GM12878 (cell line): ENCODE measurements around the gene EXOC4.

ENCODE experiments used
- CTCF ChIP-seq, 3 experiments: IDR thresholded peaks in 2 of 3; conservative IDR thresholded peaks in 1 of 3; 2 replicates each; pipeline ENCODE4 v1.5.1; 2011; ENCODE audit warnings: low read depth in 3 of 3, low read length in 3 of 3, mild to moderate bottlenecking in 3 of 3, control low read depth in 2 of 3, moderate library complexity in 2 of 3, inconsistent platforms in 1 of 3, mixed read lengths in 1 of 3; ENCODE audit not compliant: control insufficient read depth in 2 of 3, insufficient read depth in 1 of 3; ENCODE audit errors: extremely low read depth in 1 of 3
- EGR1 ChIP-seq, 2 experiments: IDR thresholded peaks; 1 replicate in 1 of 2; 2 replicates in 1 of 2; pipeline ENCODE4 v1.6.1; 2011 to 2012; ENCODE audit warnings: low read depth in 2 of 2, low read length in 2 of 2, borderline replicate concordance in 1 of 2, mild to moderate bottlenecking in 1 of 2, moderate library complexity in 1 of 2
- NRF1 ChIP-seq: conservative IDR thresholded peaks from 2 replicates; pipeline ENCODE4 v1.6.1; 2011; ENCODE audit warnings: mild to moderate bottlenecking, low read depth, low read length, improper control_type of control experiment
- PAX5 ChIP-seq: IDR thresholded peaks from 2 replicates; pipeline ENCODE4 v1.6.1; 2011; ENCODE audit warnings: low read depth, low read length, borderline replicate concordance
- POU2F2 ChIP-seq: IDR thresholded peaks from 3 replicates; pipeline ENCODE4 v1.6.1; 2011; ENCODE audit warnings: low read depth, mild to moderate bottlenecking, low read length, borderline replicate concordance
- TAF1 ChIP-seq: IDR thresholded peaks from 2 replicates; pipeline ENCODE4 v1.6.1; 2011; ENCODE audit warnings: mild to moderate bottlenecking, low read depth, low read length, borderline replicate concordance
- YY1 ChIP-seq: IDR thresholded peaks from 2 replicates; pipeline ENCODE4 v1.6.1; 2011; ENCODE audit warnings: low read depth, mild to moderate bottlenecking, low read length
- ZBTB40 ChIP-seq: fragments of 450-650 bp; IDR thresholded peaks from 2 replicates; pipeline ENCODE4 v1.6.1; 2016; ENCODE audit warnings: mild to moderate bottlenecking, moderate library complexity, borderline replicate concordance
- TF ChIP-seq, protein P1 (sequence below): IDR thresholded peaks from 2 replicates; pipeline ENCODE4 v1.6.1; 2012; ENCODE audit warnings: low read depth, low read length, improper control_type of control experiment
- TF ChIP-seq, protein P2 (sequence below): fragments of 450-650 bp; IDR thresholded peaks from 2 replicates; pipeline ENCODE4 v1.6.1; 2017; ENCODE audit warnings: mild to moderate bottlenecking, low read depth, inconsistent platforms; ENCODE audit not compliant: poor library complexity, severe bottlenecking

DNA sequence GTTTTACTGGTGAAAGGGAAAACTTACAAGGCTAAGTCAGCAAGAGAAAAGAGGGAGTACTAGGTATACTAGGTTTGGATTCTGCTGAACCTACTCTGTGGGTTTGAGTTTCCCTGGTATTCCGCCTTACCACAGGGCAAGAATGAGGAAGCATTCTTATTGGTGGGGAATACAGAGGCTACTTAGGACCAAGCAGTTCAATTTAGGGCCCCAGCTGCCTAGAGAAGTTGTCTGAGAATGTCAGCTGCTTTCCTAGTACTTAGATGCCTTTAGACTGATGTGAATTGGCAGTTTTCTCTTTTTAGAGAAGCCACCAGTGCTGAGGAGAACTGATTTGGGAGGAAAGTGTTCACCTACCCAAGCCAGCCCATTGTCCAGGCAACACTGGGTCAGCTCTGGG lies 465.3 kb downstream of the EXOC4 start:
- TF ChIP-seq TAF1 (no peak), CTCF (IDR thresholded peaks at IDR 0.05 in 2 of 3, conservative IDR thresholded peaks at IDR 0.05 in 1 of 3; ENCODE audit: control insufficient read depth in 2 of 3, extremely low read depth in 1 of 3, insufficient read depth in 1 of 3, low read depth in 3 of 3, low read length in 3 of 3) (no peak), ZBTB40 (no peak), POU2F2 (no peak), YY1 (no peak), PAX5 (no peak), NRF1 (no peak), EGR1 (IDR thresholded peaks at IDR 0.05; ENCODE audit: borderline replicate concordance in 1 of 2, low read depth in 2 of 2, low read length in 2 of 2) (no peak)
- TF ChIP-seq, protein P1, sequence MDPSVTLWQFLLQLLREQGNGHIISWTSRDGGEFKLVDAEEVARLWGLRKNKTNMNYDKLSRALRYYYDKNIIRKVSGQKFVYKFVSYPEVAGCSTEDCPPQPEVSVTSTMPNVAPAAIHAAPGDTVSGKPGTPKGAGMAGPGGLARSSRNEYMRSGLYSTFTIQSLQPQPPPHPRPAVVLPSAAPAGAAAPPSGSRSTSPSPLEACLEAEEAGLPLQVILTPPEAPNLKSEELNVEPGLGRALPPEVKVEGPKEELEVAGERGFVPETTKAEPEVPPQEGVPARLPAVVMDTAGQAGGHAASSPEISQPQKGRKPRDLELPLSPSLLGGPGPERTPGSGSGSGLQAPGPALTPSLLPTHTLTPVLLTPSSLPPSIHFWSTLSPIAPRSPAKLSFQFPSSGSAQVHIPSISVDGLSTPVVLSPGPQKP, result no peak
- TF ChIP-seq, protein P2, sequence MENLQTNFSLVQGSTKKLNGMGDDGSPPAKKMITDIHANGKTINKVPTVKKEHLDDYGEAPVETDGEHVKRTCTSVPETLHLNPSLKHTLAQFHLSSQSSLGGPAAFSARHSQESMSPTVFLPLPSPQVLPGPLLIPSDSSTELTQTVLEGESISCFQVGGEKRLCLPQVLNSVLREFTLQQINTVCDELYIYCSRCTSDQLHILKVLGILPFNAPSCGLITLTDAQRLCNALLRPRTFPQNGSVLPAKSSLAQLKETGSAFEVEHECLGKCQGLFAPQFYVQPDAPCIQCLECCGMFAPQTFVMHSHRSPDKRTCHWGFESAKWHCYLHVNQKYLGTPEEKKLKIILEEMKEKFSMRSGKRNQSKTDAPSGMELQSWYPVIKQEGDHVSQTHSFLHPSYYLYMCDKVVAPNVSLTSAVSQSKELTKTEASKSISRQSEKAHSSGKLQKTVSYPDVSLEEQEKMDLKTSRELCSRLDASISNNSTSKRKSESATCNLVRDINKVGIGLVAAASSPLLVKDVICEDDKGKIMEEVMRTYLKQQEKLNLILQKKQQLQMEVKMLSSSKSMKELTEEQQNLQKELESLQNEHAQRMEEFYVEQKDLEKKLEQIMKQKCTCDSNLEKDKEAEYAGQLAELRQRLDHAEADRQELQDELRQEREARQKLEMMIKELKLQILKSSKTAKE, result no peak
